Breast epithelium (tissue), 3 donors: ENCODE results near the gene PARG.
"Not testable (repeated sequence)": the region's sequence is repeated elsewhere in the genome, so short reads cannot be mapped to it uniquely, and the experiment has no call there.

Source experiments
- CTCF ChIP-seq, 3 donors: fragments of 450-650 bp; IDR thresholded peaks; one replicate each; pipeline ENCODE4 v1.5.1; 2016 to 2017; ENCODE audit warnings: antibody characterized with exemption in 3 of 3, mild to moderate bottlenecking in 3 of 3, moderate library complexity in 3 of 3
- POLR2A ChIP-seq: fragments of 450-650 bp; IDR thresholded peaks from one replicate; pipeline ENCODE4 v1.6.1; 2016; ENCODE audit warnings: antibody characterized with exemption, mild to moderate bottlenecking, moderate library complexity

GRCh38 chr10:49858697-49859382, 83.0 kb downstream of the PARG start:
- not testable (repeated sequence) for TF ChIP-seq CTCF (IDR thresholded peaks at IDR 0.05); POLR2A
